ENCODE data around the gene JUNB.

The JUNB gene

DNA sequence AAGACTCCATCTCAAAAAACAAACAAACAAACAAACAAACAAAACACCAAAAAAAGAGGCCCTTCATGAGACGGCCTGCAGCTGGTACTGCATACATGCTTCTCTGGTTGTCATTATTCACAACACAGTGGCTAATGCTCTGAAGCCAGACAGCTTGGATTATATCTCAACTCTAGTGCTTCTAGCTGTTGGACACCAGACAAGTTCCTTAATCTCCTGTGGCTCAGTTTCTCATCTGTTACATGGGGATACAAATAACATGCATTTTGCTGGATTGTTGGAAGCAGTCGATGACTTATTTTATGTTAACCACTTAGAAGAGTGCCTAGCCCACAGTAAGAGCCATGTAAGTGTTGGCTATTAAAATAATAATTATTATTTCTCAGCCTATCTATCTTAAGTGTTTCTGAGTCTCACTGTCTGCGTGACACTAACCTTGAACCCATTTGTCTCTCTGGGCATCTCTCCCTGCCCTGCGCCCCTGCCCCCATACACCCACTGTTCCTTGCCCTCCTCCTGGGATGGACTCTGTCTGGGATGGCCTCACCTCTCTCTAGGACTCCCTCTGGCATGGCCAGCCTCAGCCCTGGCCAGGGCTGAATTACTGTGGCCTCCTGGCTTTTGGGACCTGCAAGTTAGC lies 3.1 kb upstream of the JUNB start:
- peak overlapping the region; percentile 91 for H3K9ac ChIP-seq
- H3K4me1 ChIP-seq = peaks cover 76% of the 10 kb centered on the region
- H3K4me2 ChIP-seq = peak overlapping the region; percentile 98
- H3K4me3 ChIP-seq = peak overlapping the region; percentile 95
- H4K20me1 ChIP-seq = peaks cover 18% of the 10 kb centered on the region
- TF ChIP-seq Cebpa-rat (IDR thresholded peaks at IDR 0.05) = no peak
- no peaks in the 10 kb centered on the region for H3K27me3 ChIP-seq
- H3K9me3 ChIP-seq = no peaks in the 10 kb centered on the region
- H3K36me3 ChIP-seq = no peaks in the 10 kb centered on the region
- peak overlapping the region; percentile 95 for H3K27ac ChIP-seq

DNA sequence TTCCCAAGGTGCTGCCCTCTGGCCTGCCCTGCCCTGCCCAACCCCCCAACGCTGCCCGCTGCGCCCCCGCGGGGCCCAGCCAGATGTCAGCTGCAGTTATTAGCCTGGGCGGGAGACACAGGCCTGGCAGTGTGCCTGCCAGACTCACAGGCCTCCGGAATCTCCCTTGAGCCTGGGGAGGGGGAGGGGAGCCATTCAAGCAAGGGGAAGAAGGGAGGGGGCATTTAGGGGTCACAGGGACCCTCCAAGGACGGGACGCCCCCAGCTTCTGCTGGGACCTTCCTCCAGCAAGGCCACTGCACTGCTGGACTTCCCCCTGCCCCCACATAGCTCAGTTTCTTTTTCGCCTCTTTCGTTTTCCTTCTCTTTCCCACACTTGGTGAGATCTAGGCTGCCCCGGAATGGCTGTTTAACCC lies 2.6 kb upstream of the JUNB start:
- peak overlapping the region; percentile 95 for H3K27ac ChIP-seq
- peaks cover 71% of the 10 kb centered on the region for H3K4me1 ChIP-seq
- H3K27me3 ChIP-seq = no peaks in the 10 kb centered on the region
- H3K36me3 ChIP-seq = no peaks in the 10 kb centered on the region
- no peaks in the 10 kb centered on the region for H3K9me3 ChIP-seq
- H3K9ac ChIP-seq = peak overlapping the region; percentile 91
- peaks cover 19% of the 10 kb centered on the region for H4K20me1 ChIP-seq
- peak overlapping the region; percentile 98 for H3K4me2 ChIP-seq
- H3K4me3 ChIP-seq = peak overlapping the region; percentile 95
- TF ChIP-seq Cebpa-rat (IDR thresholded peaks at IDR 0.05) = no peak

DNA sequence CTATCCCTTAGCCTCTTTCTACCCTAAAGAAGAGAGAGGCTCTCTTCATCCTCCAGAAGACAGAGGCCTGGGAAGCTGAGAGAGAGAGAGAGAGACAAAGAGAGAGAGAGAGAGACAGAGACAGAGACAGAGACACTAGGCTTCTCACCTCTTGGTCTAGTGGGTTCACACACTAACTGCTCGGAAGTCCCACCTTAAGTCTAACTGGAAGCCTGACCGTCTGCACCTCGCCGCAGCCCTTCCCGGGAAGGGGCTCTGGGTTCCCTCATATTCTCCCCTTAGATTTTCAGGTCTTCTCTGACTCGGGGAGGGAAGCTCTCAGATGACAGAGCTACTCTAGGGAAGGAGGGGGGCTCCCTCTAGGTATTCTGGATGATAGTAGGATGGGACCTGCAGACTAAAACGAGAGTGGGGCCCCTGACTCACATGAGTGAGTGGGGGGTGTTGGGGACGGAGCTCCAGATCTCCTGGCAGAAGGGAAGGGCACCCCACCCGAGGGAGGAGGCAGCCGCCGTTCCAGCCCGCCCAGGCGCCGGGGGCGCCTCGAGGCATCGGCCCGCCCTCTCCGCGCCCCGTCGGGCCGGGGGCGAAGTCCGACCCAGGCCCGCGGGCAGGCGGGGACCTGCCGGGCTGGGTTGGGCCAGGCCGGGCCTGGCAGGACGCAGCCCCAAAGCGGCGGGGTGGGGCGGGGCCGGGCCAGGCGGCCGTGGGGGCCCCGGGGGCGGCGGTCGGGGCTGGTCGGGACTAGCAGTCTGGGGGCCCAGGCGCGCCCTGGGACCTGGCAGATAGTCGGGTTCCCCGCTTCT lies 2.0 kb upstream of the JUNB start:
- no peaks in the 10 kb centered on the region for H3K27me3 ChIP-seq
- no peak for TF ChIP-seq Cebpa-rat (IDR thresholded peaks at IDR 0.05)
- no peaks in the 10 kb centered on the region for H3K9me3 ChIP-seq
- peak overlapping the region; percentile 95 for H3K27ac ChIP-seq
- peaks cover 19% of the 10 kb centered on the region for H4K20me1 ChIP-seq
- peaks cover 70% of the 10 kb centered on the region for H3K4me1 ChIP-seq
- peak overlapping the region; percentile 98 for H3K4me2 ChIP-seq
- H3K4me3 ChIP-seq = peak overlapping the region; percentile 95
- H3K9ac ChIP-seq = peak overlapping the region; percentile 91
- H3K36me3 ChIP-seq = no peaks in the 10 kb centered on the region

DNA sequence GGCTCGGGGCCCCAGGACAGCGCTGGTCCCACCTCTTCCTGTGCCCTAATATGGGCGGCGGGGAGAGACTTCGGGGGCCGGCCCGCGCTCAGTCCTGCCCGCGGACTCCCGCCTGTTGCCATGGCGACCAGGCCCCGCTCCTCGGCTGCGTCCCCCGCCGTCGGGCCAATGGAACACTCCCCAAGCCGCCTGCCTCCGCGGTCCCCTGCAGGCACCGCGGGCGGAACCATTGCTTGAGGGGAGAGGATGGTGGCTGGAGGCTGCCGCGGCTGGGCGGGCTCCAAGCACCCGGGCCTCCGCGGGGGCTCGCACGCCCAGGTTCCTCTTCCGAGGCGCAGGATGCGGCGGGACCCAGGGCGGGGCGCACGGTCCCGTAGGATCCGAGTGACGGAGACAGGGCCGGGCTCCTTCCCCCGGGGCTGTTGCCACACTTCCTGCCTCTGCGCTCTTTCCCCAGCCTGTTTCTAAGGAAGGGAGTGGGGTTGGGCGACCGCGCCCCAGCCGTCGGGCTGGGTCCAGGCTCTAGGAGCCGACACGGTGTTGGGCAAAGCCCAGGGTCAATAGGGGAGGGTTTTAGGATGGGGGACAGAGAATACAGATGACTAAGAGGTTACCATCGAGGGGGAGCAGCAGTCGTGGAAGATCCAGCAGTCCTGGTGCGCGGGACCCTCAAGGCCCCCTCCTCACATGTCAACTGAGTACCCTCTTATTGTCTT lies 1.2 kb upstream of the JUNB start:
- Histone ChIP-seq H3K4me3 (peak overlapping the region; percentile 95), H3K36me3 (no peaks in the 10 kb centered on the region), H3K4me2 (peak overlapping the region; percentile 98), H4K20me1 (peaks cover 19% of the 10 kb centered on the region), H3K9ac (peak overlapping the region; percentile 91), H3K4me1 (peaks cover 70% of the 10 kb centered on the region), H3K27me3 (no peaks in the 10 kb centered on the region), H3K9me3 (no peaks in the 10 kb centered on the region), H3K27ac (peak overlapping the region; percentile 95)
- peak; percentile 84 for TF ChIP-seq Cebpa-rat (IDR thresholded peaks at IDR 0.05)

DNA sequence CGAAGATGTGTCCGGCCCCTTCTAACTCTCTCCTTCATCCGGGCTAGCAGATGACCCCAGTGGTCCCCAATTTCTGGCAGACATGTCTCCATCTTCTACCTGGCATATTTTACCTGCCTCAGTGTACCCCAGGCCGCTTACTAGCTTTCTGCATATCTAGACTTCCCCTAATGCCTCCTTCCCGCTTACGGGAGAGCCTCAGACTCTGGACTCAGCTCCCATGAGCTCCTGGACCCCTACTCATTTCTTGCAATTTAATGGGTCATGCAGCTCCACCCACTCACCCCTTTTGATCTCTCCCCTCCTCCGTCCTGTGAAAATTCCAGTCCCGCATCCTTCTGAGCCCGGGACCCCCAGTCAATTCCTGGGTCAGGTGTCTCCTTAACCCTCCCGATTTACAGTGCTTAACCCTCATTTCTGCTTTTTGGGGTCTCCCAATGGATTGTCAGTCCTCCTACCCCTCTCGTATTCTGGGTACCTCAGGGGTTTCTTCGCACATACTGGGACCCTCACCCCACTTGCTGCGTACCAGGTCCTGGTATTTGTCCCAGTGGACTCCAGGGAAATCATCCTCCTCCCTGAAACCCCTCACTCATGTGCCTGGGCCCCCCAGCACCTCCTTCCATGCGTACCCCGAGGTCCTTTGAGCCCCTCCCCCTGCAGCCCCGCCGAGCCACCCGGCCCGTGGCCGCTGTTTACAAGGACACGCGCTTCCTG lies 500 bp upstream of the JUNB start:
- H3K4me2 ChIP-seq = peak overlapping the region; percentile 98
- TF ChIP-seq Cebpa-rat (IDR thresholded peaks at IDR 0.05) = no peak
- peaks cover 19% of the 10 kb centered on the region for H4K20me1 ChIP-seq
- no peaks in the 10 kb centered on the region for H3K27me3 ChIP-seq
- H3K9me3 ChIP-seq = no peaks in the 10 kb centered on the region
- peaks cover 67% of the 10 kb centered on the region for H3K4me1 ChIP-seq
- peak overlapping the region; percentile 95 for H3K27ac ChIP-seq
- H3K36me3 ChIP-seq = no peaks in the 10 kb centered on the region
- H3K4me3 ChIP-seq = peak overlapping the region; percentile 95
- peak overlapping the region; percentile 91 for H3K9ac ChIP-seq

DNA sequence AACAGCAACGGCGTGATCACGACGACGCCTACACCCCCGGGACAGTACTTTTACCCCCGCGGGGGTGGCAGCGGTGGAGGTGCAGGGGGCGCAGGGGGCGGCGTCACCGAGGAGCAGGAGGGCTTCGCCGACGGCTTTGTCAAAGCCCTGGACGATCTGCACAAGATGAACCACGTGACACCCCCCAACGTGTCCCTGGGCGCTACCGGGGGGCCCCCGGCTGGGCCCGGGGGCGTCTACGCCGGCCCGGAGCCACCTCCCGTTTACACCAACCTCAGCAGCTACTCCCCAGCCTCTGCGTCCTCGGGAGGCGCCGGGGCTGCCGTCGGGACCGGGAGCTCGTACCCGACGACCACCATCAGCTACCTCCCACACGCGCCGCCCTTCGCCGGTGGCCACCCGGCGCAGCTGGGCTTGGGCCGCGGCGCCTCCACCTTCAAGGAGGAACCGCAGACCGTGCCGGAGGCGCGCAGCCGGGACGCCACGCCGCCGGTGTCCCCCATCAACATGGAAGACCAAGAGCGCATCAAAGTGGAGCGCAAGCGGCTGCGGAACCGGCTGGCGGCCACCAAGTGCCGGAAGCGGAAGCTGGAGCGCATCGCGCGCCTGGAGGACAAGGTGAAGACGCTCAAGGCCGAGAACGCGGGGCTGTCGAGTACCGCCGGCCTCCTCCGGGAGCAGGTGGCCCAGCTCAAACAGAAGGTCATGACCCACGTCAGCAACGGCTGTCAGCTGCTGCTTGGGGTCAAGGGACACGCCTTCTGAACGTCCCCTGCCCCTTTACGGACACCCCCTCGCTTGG lies 966 bp downstream of the JUNB start:
- peak overlapping the region; percentile 95 for H3K27ac ChIP-seq

DNA sequence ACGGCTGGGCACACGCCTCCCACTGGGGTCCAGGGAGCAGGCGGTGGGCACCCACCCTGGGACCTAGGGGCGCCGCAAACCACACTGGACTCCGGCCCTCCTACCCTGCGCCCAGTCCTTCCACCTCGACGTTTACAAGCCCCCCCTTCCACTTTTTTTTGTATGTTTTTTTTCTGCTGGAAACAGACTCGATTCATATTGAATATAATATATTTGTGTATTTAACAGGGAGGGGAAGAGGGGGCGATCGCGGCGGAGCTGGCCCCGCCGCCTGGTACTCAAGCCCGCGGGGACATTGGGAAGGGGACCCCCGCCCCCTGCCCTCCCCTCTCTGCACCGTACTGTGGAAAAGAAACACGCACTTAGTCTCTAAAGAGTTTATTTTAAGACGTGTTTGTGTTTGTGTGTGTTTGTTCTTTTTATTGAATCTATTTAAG lies 1.6 kb downstream of the JUNB start:
- Histone ChIP-seq H3K9ac (peak overlapping the region; percentile 91), H4K20me1 (peaks cover 25% of the 10 kb centered on the region), H3K9me3 (no peaks in the 10 kb centered on the region), H3K36me3 (peaks cover 12% of the 10 kb centered on the region), H3K27me3 (no peaks in the 10 kb centered on the region), H3K4me3 (peak overlapping the region; percentile 95), H3K4me1 (peaks cover 53% of the 10 kb centered on the region), H3K27ac (peak overlapping the region; percentile 95), H3K4me2 (peak overlapping the region; percentile 98)
- TF ChIP-seq Cebpa-rat (IDR thresholded peaks at IDR 0.05) = no peak

More for the DNA sequence above, 966 bp downstream of the JUNB start:
- Histone ChIP-seq H4K20me1 (peaks cover 24% of the 10 kb centered on the region), H3K9me3 (no peaks in the 10 kb centered on the region), H3K9ac (peak overlapping the region; percentile 91), H3K4me2 (peak overlapping the region; percentile 98), H3K4me3 (peak overlapping the region; percentile 95), H3K27me3 (no peaks in the 10 kb centered on the region), H3K4me1 (peaks cover 59% of the 10 kb centered on the region), H3K36me3 (peaks cover 6% of the 10 kb centered on the region)
- no peak for TF ChIP-seq Cebpa-rat (IDR thresholded peaks at IDR 0.05)

DNA sequence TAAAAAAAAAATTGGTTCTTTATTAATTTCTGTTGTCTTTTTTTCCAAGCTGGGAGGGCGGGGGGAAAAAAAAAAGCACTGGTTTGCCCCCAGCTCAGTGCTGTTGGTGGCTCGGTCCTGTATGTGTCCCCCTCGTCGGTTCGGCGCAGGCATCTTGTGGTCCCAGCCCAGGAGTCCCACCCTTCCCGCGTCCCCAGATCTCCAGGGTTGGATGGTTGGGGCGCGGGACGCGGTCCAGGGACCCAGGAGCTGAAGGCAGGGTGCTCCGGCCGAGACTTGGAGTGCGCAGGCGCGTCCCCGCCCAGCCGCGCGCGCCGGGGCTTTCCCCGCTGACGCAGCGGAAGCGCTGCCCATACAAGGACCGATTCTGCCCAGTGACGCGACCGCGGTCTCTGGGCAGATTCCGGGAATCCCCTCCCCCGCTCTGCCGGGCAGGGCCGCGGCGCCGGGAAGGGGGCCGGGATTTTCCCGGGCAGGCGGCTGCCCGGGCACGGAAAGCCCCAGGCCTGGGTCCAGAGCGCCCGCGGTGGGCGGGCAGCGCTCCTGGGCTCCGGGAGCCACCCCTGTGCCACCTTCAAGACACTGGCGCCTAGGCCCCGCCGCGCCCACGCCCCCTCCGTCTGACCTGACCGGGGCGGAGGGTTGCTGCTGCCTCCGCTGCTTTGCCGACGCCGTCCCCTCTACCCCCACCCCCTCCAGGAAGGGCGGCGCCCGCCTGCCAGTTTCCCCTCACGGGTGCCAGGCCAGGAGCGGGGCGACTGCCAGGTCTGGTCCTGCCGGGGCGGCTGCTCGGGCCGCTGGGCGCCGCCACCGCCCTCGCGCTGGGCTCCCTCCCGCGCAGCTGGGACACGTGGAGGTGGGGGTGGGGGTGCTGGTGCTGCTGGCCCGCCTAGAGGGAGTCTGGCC lies 2.3 kb downstream of the JUNB start:
- Histone ChIP-seq H3K4me3 (peak overlapping the region; percentile 95), H3K27ac (peak overlapping the region; percentile 95), H3K36me3 (peaks cover 19% of the 10 kb centered on the region), H4K20me1 (peaks cover 25% of the 10 kb centered on the region), H3K9ac (peak overlapping the region; percentile 91), H3K27me3 (no peaks in the 10 kb centered on the region), H3K9me3 (no peaks in the 10 kb centered on the region), H3K4me2 (peak overlapping the region; percentile 98), H3K4me1 (peaks cover 46% of the 10 kb centered on the region)
- TF ChIP-seq Cebpa-rat (IDR thresholded peaks at IDR 0.05) = no peak
